CD14-positive monocyte (primary cell): Measurements from ENCODE around the gene VKORC1L1. TPM values are rescaled to one million over a fixed set of nuclear protein-coding genes. Genes with fewer than 3 reads are reported as not detected.

ENCODE experiments used
- DNase-seq, 3 donors: peaks; one replicate each; pipeline ENCODE4 v3.0.0-alpha.2; 2011 to 2022
- H2AFZ ChIP-seq: 2 replicates; pipeline ENCODE4 v1.6.0; 2012; ENCODE audit warnings: mild to moderate bottlenecking, low read depth, low read length, inconsistent platforms; ENCODE audit not compliant: insufficient read depth, poor library complexity, severe bottlenecking
- H3K27ac ChIP-seq, 2 donors: 1 replicate in 1 of 2; 2 replicates in 1 of 2; pipeline ENCODE4 v1.5.1; 2012 to 2013; ENCODE audit warnings: low read length in 2 of 2, control low read depth in 1 of 2, inconsistent platforms in 1 of 2, low read depth in 1 of 2, mild to moderate bottlenecking in 1 of 2
- H3K27me3 ChIP-seq, 2 donors: one replicate each; pipeline versions ENCODE4 v1.6.0 to v1.6.1; 2011 to 2013; ENCODE audit warnings: low read length in 2 of 2; ENCODE audit not compliant: control insufficient read depth in 2 of 2, insufficient read depth in 2 of 2
- H3K36me3 ChIP-seq, 2 donors: replicated peaks in 1 of 2; 1 replicate in 1 of 2; 2 replicates in 1 of 2; pipeline versions ENCODE4 v1.5.1 to v1.6.1; 2012 to 2013; ENCODE audit warnings: low read length in 2 of 2, control low read depth in 1 of 2, inconsistent platforms in 1 of 2, mild to moderate bottlenecking in 1 of 2; ENCODE audit not compliant: insufficient read depth in 2 of 2, control insufficient read depth in 1 of 2
- H3K4me1 ChIP-seq, 2 donors: 1 replicate in 1 of 2; 2 replicates in 1 of 2; pipeline versions ENCODE4 v1.5.1 to v1.6.1; 2012 to 2013; ENCODE audit warnings: low read length in 2 of 2, control low read depth in 1 of 2, inconsistent platforms in 1 of 2, mild to moderate bottlenecking in 1 of 2, moderate library complexity in 1 of 2; ENCODE audit not compliant: insufficient read depth in 2 of 2, control insufficient read depth in 1 of 2
- H3K4me2 ChIP-seq: replicated peaks from 2 replicates; pipeline ENCODE3; 2012; ENCODE audit warnings: low read length, moderate library complexity, mild to moderate bottlenecking; ENCODE audit not compliant: poor library complexity, severe bottlenecking; ENCODE audit errors: extremely low read depth
- H3K4me3 ChIP-seq, 3 experiments: fragments of 200-600 bp in 1 of 3; sonication (generic) in 1 of 3; replicated peaks in 1 of 3; 1 replicate in 2 of 3; 2 replicates in 1 of 3; pipeline ENCODE4 v1.5.1; 2011 to 2013; ENCODE audit warnings: low read length in 3 of 3, mild to moderate bottlenecking in 3 of 3, control low read depth in 2 of 3, low read depth in 2 of 3, inconsistent platforms in 1 of 3, moderate library complexity in 1 of 3
- H3K79me2 ChIP-seq: 2 replicates; pipeline ENCODE4 v1.6.0; 2012; ENCODE audit warnings: mild to moderate bottlenecking, control low read depth, inconsistent platforms, low read length, moderate library complexity; ENCODE audit not compliant: insufficient read depth
- H3K9ac ChIP-seq: 2 replicates; pipeline ENCODE4 v1.6.0; 2017; ENCODE audit warnings: low read length, mild to moderate bottlenecking; ENCODE audit not compliant: insufficient read depth, poor library complexity, severe bottlenecking
- H3K9me3 ChIP-seq, 2 donors: replicated peaks in 1 of 2; 1 replicate in 1 of 2; 2 replicates in 1 of 2; pipeline versions ENCODE4 v1.5.1 to v1.6.1; 2012 to 2013; ENCODE audit warnings: low read length in 2 of 2, control low read depth in 1 of 2; ENCODE audit not compliant: control insufficient read depth in 1 of 2, insufficient read depth in 1 of 2
- H4K20me1 ChIP-seq: 2 replicates; pipeline ENCODE4 v1.6.0; 2012; ENCODE audit warnings: mild to moderate bottlenecking, low read length, control low read depth, moderate library complexity; ENCODE audit not compliant: insufficient read depth
- H3K27ac Mint-ChIP-seq, 7 donors: one replicate each; pipeline ENCODE4 v1.8.0; 2020; ENCODE audit warnings: mild to moderate bottlenecking in 7 of 7, mixed read lengths in 7 of 7, moderate library complexity in 6 of 7, inconsistent platforms in 2 of 7
- H3K27me3 Mint-ChIP-seq, 3 donors: one replicate each; pipeline ENCODE4 v1.8.0; 2021 to 2022; ENCODE audit warnings: low read depth in 3 of 3, mild to moderate bottlenecking in 3 of 3, mixed read lengths in 3 of 3, moderate library complexity in 3 of 3, inconsistent platforms in 1 of 3
- H3K36me3 Mint-ChIP-seq, 2 donors: one replicate each; pipeline ENCODE4 v1.8.0; 2020; ENCODE audit warnings: mixed read lengths in 2 of 2, inconsistent platforms in 1 of 2, mild to moderate bottlenecking in 1 of 2
- H3K4me1 Mint-ChIP-seq: one replicate; pipeline ENCODE4 v1.8.0; 2020; ENCODE audit warnings: mild to moderate bottlenecking, mixed read lengths
- H3K4me3 Mint-ChIP-seq, 2 donors: one replicate each; pipeline ENCODE4 v1.8.0; 2020; ENCODE audit warnings: mild to moderate bottlenecking in 2 of 2, mixed read lengths in 2 of 2, moderate library complexity in 1 of 2
- H3K9me3 Mint-ChIP-seq, 7 donors: one replicate each; pipeline ENCODE4 v1.8.0; 2020 to 2022; ENCODE audit warnings: mixed read lengths in 7 of 7, mild to moderate bottlenecking in 6 of 7, moderate library complexity in 6 of 7, inconsistent platforms in 2 of 7
- WGBS: methylation state at CpG from one replicate; pipeline ENCODE4 v1.1.5; 2013; ENCODE audit warnings: missing lambda C conversion rate; ENCODE audit not compliant: insufficient coverage; 5-methylcytosine and 5-hydroxymethylcytosine counted together
- intact Hi-C, 2 donors: fragments of 100-400 bp; cut with micrococcal nuclease; formaldehyde crosslinking; loops; one replicate each; pipeline versions ENCODE4 v1.15.0 to v1.15.1; 2023
- polyA plus RNA-seq, 3 donors: library from polyadenylated mRNA; depleted of rRNA in 1 of 3; unstranded in 2 of 3; stranded (reverse) in 1 of 3; fragments of 300-500 nt in 2 of 3; fragments of >200 nt in 1 of 3; fragmentation: Illumina TruSeq in 2 of 3; gene quantifications; 1 replicate in 2 of 3; 2 replicates in 1 of 3; pipeline ENCODE4 v1.2.3, GENCODE V29; 2012 to 2021
- TF ChIP-seq, protein P1 (sequence below): fragments of 200-600 bp; IDR thresholded peaks from one replicate; pipeline ENCODE4 v1.8.0; 2022; ENCODE audit warnings: antibody characterized with exemption, mild to moderate bottlenecking

Gene VKORC1L1
- polyA plus RNA-seq, 3 donors: 1.9 to 3.2 (median 2.7) TPM

DNA sequence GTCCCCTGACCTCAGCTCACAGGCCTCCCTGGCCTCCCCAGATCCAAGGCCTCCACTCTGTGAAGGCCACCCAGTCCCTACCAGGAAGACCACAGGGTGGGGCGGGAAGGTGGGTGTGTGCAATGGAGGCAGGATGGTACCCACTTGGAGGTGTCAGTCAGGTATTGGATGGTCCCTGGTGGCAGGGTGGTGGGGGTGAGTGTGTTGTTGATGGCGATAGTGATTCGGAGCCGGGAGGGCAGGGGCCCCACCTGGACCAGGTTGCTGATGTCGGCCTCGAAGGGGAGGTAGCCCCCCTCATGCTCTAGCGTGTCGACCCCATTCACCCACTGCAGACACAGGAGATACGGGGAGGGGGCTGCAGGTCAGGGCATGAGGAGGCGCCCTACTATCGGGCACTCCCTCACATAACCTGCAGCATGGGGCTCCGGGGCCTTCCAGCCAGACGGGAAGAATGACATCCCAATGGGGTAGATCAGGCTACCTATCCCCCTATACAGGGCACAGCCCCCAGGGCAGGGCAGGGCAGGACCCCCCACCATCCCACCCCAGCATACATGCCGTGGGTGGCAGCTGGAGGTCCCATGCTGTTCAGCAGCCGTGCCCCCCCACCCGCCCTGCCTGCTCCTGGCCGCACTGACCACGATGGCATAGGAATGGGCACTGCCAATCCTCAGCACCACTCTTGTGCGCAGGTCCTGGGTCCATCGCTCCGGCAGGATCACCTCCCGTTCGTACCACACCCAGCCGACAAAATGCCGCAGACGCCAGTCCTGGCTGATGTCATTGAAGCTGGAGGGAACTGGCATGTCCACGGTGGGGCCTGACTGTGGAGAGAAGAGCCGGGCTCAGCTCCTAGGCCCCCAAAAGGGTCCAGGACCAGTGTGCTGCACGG lies 107.0 kb downstream of the VKORC1L1 start:
- peaks cover 7% of the 10 kb centered on the region for H3K4me1 Mint-ChIP-seq

More for the DNA sequence above, 107.0 kb downstream of the VKORC1L1 start:
- Histone ChIP-seq H2AFZ (peak overlapping the region; percentile 22), H3K27me3 (no peaks in the 10 kb centered on the region), H4K20me1 (peaks cover under 1% of the 10 kb centered on the region), H3K4me3 (peak overlapping the region in 1 of 3 experiments; percentile 87), H3K4me1 (peaks cover 21 to 32% of the 10 kb centered on the region in 2 donors), H3K9ac (peak overlapping the region; percentile 78), H3K79me2 (peaks cover 42% of the 10 kb centered on the region), H3K36me3 (peaks cover 32 to 37% of the 10 kb centered on the region in 2 donors), H3K27ac (peak overlapping the region; percentile 96), H3K4me2 (peak overlapping the region; percentile 88), H3K9me3 (no peaks in the 10 kb centered on the region)
- H3K4me3 Mint-ChIP-seq: peak overlapping the region; percentile 78 to 83
- H3K36me3 Mint-ChIP-seq: peaks cover 23 to 43% of the 10 kb centered on the region in 2 donors
- 97% methylated on average over 27 of the region's 29 CpGs for WGBS
- no peaks in the 10 kb centered on the region for H3K9me3 Mint-ChIP-seq
- intact Hi-C loops: loop anchor here (5.0 to 10.0 kb wide), 5 partner anchors 95 to 1015 kb away; partner anchors contain the start of genes VKORC1L1 (in 2 of the 2), ASL (in 1 of the 2), SBDS (in 1 of the 2) and TYW1 (in 1 of the 2)
- TF ChIP-seq, protein P1, sequence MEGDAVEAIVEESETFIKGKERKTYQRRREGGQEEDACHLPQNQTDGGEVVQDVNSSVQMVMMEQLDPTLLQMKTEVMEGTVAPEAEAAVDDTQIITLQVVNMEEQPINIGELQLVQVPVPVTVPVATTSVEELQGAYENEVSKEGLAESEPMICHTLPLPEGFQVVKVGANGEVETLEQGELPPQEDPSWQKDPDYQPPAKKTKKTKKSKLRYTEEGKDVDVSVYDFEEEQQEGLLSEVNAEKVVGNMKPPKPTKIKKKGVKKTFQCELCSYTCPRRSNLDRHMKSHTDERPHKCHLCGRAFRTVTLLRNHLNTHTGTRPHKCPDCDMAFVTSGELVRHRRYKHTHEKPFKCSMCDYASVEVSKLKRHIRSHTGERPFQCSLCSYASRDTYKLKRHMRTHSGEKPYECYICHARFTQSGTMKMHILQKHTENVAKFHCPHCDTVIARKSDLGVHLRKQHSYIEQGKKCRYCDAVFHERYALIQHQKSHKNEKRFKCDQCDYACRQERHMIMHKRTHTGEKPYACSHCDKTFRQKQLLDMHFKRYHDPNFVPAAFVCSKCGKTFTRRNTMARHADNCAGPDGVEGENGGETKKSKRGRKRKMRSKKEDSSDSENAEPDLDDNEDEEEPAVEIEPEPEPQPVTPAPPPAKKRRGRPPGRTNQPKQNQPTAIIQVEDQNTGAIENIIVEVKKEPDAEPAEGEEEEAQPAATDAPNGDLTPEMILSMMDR: no peak
- DNase-seq: no peak
- H3K27ac Mint-ChIP-seq: peak overlapping the region; percentile 96 to 99 (median 98)
- no peaks in the 10 kb centered on the region for H3K27me3 Mint-ChIP-seq
